Measurements from ENCODE around the gene BTF3. TPM values are rescaled to one million over a fixed set of nuclear protein-coding genes. Genes with fewer than 3 reads are reported as not detected.

Gene BTF3
- total and polyA plus RNA-seq, 2 of the 8 experiments (the other 6 are each of a cell fraction or from before 2014, with no cell fraction given), result 396 to 754 TPM

GRCh38 chr5:73464016-73464745, 34.1 kb upstream of the BTF3 start:
- H3K23me2 ChIP-seq (ENCODE audit: low read depth, low read length), result no peaks in the 10 kb centered on the region
- H2BK5ac ChIP-seq (ENCODE audit: low read depth, low read length), result no peak overlapping the region
- H3K56ac ChIP-seq (replicated peaks; ENCODE audit: insufficient read length, low read depth, low read length), result no peak overlapping the region
- peak overlapping the region; percentile 1; the same call in 1 of the 2 replicates for H2BK12ac ChIP-seq (ENCODE audit: low read depth, low read length)
- no peak overlapping the region for H3K14ac ChIP-seq (ENCODE audit: insufficient read length)
- H3K4me3 ChIP-seq (ENCODE audit: extremely low read depth in 1 of 4, insufficient read depth in 2 of 4, low read depth in 3 of 4, low read length in 4 of 4), result no peak overlapping the region
- no peak overlapping the region for H2BK120ac ChIP-seq (replicated peaks; ENCODE audit: low read depth, low read length)
- H4K20me1 ChIP-seq (replicated peaks in 1 of 2; ENCODE audit: control insufficient read depth in 1 of 2, insufficient read depth in 2 of 2, low read length in 2 of 2), result no peaks in the 10 kb centered on the region
- DNase-seq (ENCODE audit: low read depth in 1 of 2, low spot score in 2 of 2), result no peak
- ChIA-PET CTCF (ENCODE audit: partially characterized antibody) (interaction anchor here (0.7 to 3.2 kb wide), 9 partner anchors 10 to 250 kb away, joined by 3 to 14 read pairs (median 4); no protein-coding TSS in a partner anchor), POLR2A (ENCODE audit: partially characterized antibody) (interaction anchor here (0.6 to 3.7 kb wide), 6 partner anchors 18 to 101 kb away, joined by 3 to 23 read pairs (median 6); partner anchors contain the start of genes ANKRA2, BTF3 and UTP15)
- H4K91ac ChIP-seq (replicated peaks; ENCODE audit: insufficient read length, low read length), result no peak overlapping the region
- no peaks in the 10 kb centered on the region for H3K36me3 ChIP-seq (ENCODE audit: control insufficient read depth in 2 of 4, insufficient read depth in 4 of 4, low read length in 3 of 4)
- H3K4me1 ChIP-seq (replicated peaks in 1 of 4; ENCODE audit: control insufficient read depth in 3 of 4, insufficient read depth in 4 of 4, low read length in 3 of 4), result peaks cover 2 to 23% (median 4%) of the 10 kb centered on the region in 4 experiments; a peak in 5 of 7 replicates
- no peak overlapping the region for H4K5ac ChIP-seq (ENCODE audit: insufficient read length, low read depth, low read length)
- no peaks in the 10 kb centered on the region for H3K79me1 ChIP-seq (ENCODE audit: low read depth, low read length)
- H3K18ac ChIP-seq (ENCODE audit: extremely low read depth, low read length), result no peak overlapping the region
- H2AK5ac ChIP-seq (ENCODE audit: low read depth, low read length), result no peak overlapping the region
- no peak overlapping the region for H3K4me2 ChIP-seq (ENCODE audit: insufficient read depth in 1 of 2, low read depth in 2 of 2, low read length in 2 of 2)
- H2BK15ac ChIP-seq (ENCODE audit: low read length), result no peak overlapping the region
- H2AFZ ChIP-seq (ENCODE audit: low read length), result no peak overlapping the region; the same call in 1 of the 2 replicates
- no peaks in the 10 kb centered on the region; a peak in 2 of 4 replicates for H3K9me3 ChIP-seq (ENCODE audit: insufficient read depth in 2 of 2, low read depth in 1 of 2, low read length in 1 of 2)
- H4K8ac ChIP-seq (ENCODE audit: extremely low read depth, insufficient read depth, low read length), result no peak overlapping the region
- H3K23ac ChIP-seq (ENCODE audit: insufficient read length), result no peak overlapping the region
- 86% methylated on average over 7 of the region's 7 CpGs; no CpG with 5 or more reads in 1 of the 2 experiments for WGBS, 2 experiments (ENCODE audit: extremely low coverage in 1 of 2, insufficient coverage in 1 of 2, insufficient read length in 1 of 2, insufficient replicate concordance in 2 of 2, low coverage in 1 of 2, low lambda C conversion rate in 2 of 2, missing lambda C conversion rate in 1 of 2)
- H3K27ac ChIP-seq (ENCODE audit: low read depth, low read length), result no peak overlapping the region
- no peak overlapping the region for H3K4ac ChIP-seq (replicated peaks; ENCODE audit: insufficient read length, low read depth, low read length)
- no peak for FAIRE-seq
- H2BK20ac ChIP-seq (ENCODE audit: low read length), result no peak overlapping the region
- H3K27me3 ChIP-seq (replicated peaks in 1 of 4; ENCODE audit: control insufficient read depth in 3 of 4, extremely low read depth in 1 of 4, insufficient read depth in 3 of 4, low read length in 3 of 4), result no peaks in the 10 kb centered on the region
- H3K9ac ChIP-seq (replicated peaks in 1 of 4; ENCODE audit: extremely low read depth in 1 of 4, low read depth in 3 of 4, low read length in 3 of 4), result no peak overlapping the region
- no peaks in the 10 kb centered on the region for H3K79me2 ChIP-seq (ENCODE audit: control insufficient read depth in 1 of 2, insufficient read depth in 2 of 2, low read length in 2 of 2)
- no peak for TF ChIP-seq KDM5A (IDR thresholded peaks at IDR 0.05; ENCODE audit: low read length)
- no peak for TF ChIP-seq KDM1A (IDR thresholded peaks at IDR 0.05; ENCODE audit: borderline replicate concordance, low read length)
- TF ChIP-seq KDM4A (IDR thresholded peaks at IDR 0.05; ENCODE audit: low read depth, low read length, severe bottlenecking), result no peak
- TF ChIP-seq SIN3A (conservative IDR thresholded peaks at IDR 0.05 in 1 of 2, IDR thresholded peaks at IDR 0.05 in 1 of 2; ENCODE audit: low read depth in 1 of 2, low read length in 2 of 2), result no peak
- TF ChIP-seq ASH2L (IDR thresholded peaks at IDR 0.05; ENCODE audit: low read length), result no peak
- no peak for TF ChIP-seq FOSL1 (IDR thresholded peaks at IDR 0.05; ENCODE audit: insufficient read depth, low read depth, low read length)
- no peak for TF ChIP-seq SIRT6 (IDR thresholded peaks at IDR 0.05; ENCODE audit: low read length)
